ENCODE measurements around the gene ANKRD44. TPM values are rescaled to one million over a fixed set of nuclear protein-coding genes. Genes with fewer than 3 reads are reported as not detected.

The ANKRD44 gene
- total RNA-seq, 4 donors from 2014 or later = 11.0 to 25.8 (median 23.9) TPM

DNA sequence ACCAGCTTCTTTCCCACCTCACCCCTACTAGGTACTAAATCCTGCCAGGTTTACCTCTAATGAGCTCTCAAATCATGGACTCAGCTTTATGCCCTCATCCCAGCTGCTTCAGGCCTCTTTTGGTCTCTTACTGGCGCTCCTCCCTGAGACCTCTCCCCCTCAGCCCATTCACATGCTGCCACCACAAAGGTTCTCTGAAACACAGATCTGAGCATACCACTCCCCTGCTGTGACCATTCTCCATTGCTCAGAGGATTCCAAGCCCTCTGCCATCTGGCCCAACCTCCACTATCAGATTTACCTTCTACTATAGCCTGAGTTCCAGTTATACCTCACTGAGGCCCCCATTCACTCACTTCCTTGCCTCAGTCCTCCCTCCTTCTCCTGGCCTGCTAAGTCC, 174.8 kb downstream of the ANKRD44 start:
- TF ChIP-seq, protein P1, sequence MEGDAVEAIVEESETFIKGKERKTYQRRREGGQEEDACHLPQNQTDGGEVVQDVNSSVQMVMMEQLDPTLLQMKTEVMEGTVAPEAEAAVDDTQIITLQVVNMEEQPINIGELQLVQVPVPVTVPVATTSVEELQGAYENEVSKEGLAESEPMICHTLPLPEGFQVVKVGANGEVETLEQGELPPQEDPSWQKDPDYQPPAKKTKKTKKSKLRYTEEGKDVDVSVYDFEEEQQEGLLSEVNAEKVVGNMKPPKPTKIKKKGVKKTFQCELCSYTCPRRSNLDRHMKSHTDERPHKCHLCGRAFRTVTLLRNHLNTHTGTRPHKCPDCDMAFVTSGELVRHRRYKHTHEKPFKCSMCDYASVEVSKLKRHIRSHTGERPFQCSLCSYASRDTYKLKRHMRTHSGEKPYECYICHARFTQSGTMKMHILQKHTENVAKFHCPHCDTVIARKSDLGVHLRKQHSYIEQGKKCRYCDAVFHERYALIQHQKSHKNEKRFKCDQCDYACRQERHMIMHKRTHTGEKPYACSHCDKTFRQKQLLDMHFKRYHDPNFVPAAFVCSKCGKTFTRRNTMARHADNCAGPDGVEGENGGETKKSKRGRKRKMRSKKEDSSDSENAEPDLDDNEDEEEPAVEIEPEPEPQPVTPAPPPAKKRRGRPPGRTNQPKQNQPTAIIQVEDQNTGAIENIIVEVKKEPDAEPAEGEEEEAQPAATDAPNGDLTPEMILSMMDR (IDR thresholded peaks at IDR 0.05) = no peak
- no peak for TF ChIP-seq POLR2A (IDR thresholded peaks at IDR 0.05)
- Histone ChIP-seq H3K9me3 (no peaks in the 10 kb centered on the region), H3K27me3 (no peaks in the 10 kb centered on the region), H3K36me3 (no peaks in the 10 kb centered on the region), H3K4me3 (replicated peaks in 1 of 3) (no peak overlapping the region), H3K4me1 (no peaks in the 10 kb centered on the region), H3K27ac (no peak overlapping the region)
- 97 to 100% methylated on average over 1 of the region's 1 CpG for WGBS, 2 donors
- DNase-seq = no peak
- intact Hi-C loops (cut with DNase I) = no loop called here

DNA sequence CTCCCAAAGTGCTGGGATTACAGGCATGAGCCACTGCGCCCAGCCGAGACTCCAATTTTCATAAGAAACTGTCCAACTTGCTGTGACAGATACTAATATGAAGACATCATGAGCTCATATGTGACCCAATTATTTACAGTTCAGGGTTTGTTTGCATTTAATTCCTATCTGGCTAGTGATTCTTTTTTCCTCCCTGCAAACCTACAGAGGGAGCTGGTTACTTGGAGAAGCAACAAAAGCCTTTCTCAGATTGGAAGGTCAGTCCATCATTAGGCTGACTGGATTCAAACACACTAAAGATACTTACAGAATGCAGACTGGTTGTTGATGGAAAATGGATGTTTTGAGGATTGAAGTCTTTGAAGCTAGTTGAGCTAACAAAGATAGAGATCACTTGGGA, 176.4 kb downstream of the ANKRD44 start:
- no peaks in the 10 kb centered on the region for H3K27me3 ChIP-seq
- no peaks in the 10 kb centered on the region for H3K9me3 ChIP-seq
- no peak overlapping the region for H3K4me3 ChIP-seq (replicated peaks in 1 of 3)
- TF ChIP-seq, protein P1 (IDR thresholded peaks at IDR 0.05) = no peak
- no peak for TF ChIP-seq POLR2A (IDR thresholded peaks at IDR 0.05)
- H3K27ac ChIP-seq = no peak overlapping the region
- no peaks in the 10 kb centered on the region for H3K36me3 ChIP-seq
- intact Hi-C loops (cut with DNase I) = no loop called here
- no peaks in the 10 kb centered on the region for H3K4me1 ChIP-seq
- 94 to 98% methylated on average over 2 of the region's 2 CpGs for WGBS, 2 donors
- no peak for DNase-seq

DNA sequence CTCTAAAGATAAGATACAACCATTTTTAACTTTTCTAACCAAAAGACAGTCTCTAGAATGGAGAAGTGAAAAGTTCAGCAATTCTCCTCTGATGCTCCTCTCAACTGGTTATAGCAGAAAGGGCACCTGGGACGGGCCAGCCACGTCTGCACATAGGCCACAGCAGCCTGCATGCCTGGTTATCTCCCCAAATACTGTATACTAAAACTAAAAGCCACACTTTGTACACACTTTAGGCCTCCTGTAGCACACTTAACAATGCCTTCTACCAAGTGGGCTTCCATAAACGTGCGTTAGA, 179.1 kb downstream of the ANKRD44 start:
- no peaks in the 10 kb centered on the region for H3K27me3 ChIP-seq
- no peaks in the 10 kb centered on the region for H3K4me1 ChIP-seq
- H3K27ac ChIP-seq = no peak overlapping the region
- no peak overlapping the region for H3K4me3 ChIP-seq (replicated peaks in 1 of 3)
- no peaks in the 10 kb centered on the region for H3K9me3 ChIP-seq
- no peaks in the 10 kb centered on the region for H3K36me3 ChIP-seq
- WGBS, 2 donors = 70 to 79% methylated on average over 4 of the region's 4 CpGs
- DNase-seq = no peak
- intact Hi-C loops (cut with DNase I) = no loop called here
- TF ChIP-seq POLR2A (IDR thresholded peaks at IDR 0.05) = no peak
- TF ChIP-seq, protein P1 (IDR thresholded peaks at IDR 0.05) = no peak

DNA sequence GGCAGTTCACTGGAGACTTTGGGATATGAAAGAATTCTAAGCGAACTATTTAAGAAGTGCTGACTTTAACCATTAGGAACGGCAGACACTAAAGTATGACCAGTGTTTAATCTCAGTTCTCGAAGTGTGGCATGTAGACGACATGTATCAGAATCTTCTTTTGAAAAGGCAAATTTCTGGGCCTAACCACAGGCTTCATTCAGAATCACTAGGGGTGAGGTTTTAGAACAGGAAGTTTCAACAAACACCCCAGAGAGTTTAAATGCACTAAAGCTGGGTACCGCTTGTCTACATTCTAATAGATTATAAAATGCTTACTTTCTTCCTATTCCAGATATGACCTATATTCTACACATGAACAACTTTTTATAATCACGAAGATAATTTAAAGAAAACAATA, 180.3 kb downstream of the ANKRD44 start:
- Histone ChIP-seq H3K4me1 (no peaks in the 10 kb centered on the region), H3K36me3 (no peaks in the 10 kb centered on the region), H3K9me3 (no peaks in the 10 kb centered on the region), H3K27ac (no peak overlapping the region), H3K4me3 (replicated peaks in 1 of 3) (no peak overlapping the region), H3K27me3 (no peaks in the 10 kb centered on the region)
- intact Hi-C loops (cut with DNase I) = no loop called here
- no peak for DNase-seq
- no peak for TF ChIP-seq POLR2A (IDR thresholded peaks at IDR 0.05)
- TF ChIP-seq, protein P1 (IDR thresholded peaks at IDR 0.05) = no peak
- WGBS, 2 donors = 72 to 91% methylated on average over 6 of the region's 6 CpGs

DNA sequence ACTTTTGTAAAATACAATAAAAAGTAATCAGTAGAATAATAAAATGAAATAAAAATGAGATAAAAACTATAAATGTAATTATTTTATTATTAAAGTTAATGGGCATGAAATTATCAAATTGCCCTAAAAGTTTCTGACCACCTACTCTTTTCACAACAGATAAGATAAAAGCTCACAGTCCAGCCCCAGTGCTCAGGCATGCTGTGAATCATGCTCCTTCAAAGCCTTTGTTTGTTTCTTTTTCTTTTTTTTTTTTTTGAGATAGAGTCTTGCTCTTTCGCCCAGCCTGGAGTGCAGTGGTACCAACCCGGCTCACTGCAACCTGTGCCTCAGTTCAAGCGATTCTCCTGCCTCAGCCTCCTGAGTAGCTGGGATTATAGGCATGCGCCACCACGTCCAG, 181.7 kb downstream of the ANKRD44 start:
- H3K36me3 ChIP-seq = no peaks in the 10 kb centered on the region
- DNase-seq = no peak
- TF ChIP-seq, protein P1 (IDR thresholded peaks at IDR 0.05) = no peak
- no peak for TF ChIP-seq POLR2A (IDR thresholded peaks at IDR 0.05)
- H3K27me3 ChIP-seq = no peaks in the 10 kb centered on the region
- H3K4me1 ChIP-seq = no peaks in the 10 kb centered on the region
- H3K9me3 ChIP-seq = no peaks in the 10 kb centered on the region
- no peak overlapping the region for H3K27ac ChIP-seq
- 99 to 100% methylated on average over 5 of the region's 5 CpGs for WGBS, 2 donors
- no peak overlapping the region for H3K4me3 ChIP-seq (replicated peaks in 1 of 3)
- intact Hi-C loops (cut with DNase I) = no loop called here
